GM12878 (cell line): ENCODE results near the gene ELP2. TPM values are rescaled to one million over a fixed set of nuclear protein-coding genes. Genes with fewer than 3 reads are reported as not detected.

Experiments used
- ATAC-seq: fragments of 200-7000 bp; cut with Tn5 transposase; 3 replicates; pipeline ENCODE4 v1.9.1; 2020; ENCODE audit warnings: mild to moderate bottlenecking, moderate library complexity
- BruUV-seq: library from RNA; stranded (reverse); fragments of 400-500 nt; replicated peaks from 2 replicates; lab custom pipeline; 2021; lab: Mats Ljungman, UMichigan
- CTCF ChIA-PET: fragments of 300-600 bp; sonication (Branson Sonifier 250); formaldehyde crosslinking; extraction: SDS; loops from one replicate; lab custom pipeline; 2021; ENCODE audit warnings: inconsistent platforms; lab: Yijun Ruan, JAX
- POLR2A ChIA-PET: fragments of 350-600 bp; formaldehyde crosslinking; extraction: SDS; loops from one replicate; lab custom pipeline; 2021; ENCODE audit warnings: inconsistent platforms; lab: Charles Lee
- RAD21 ChIA-PET: fragments of 300-600 bp; sonication (Branson Sonifier 250); formaldehyde crosslinking; loops from one replicate; lab custom pipeline; 2023; ENCODE audit warnings: antibody characterized with exemption; ENCODE audit not compliant: unreplicated experiment; lab: Charles Lee
- SMC1A ChIA-PET: fragments of 300-600 bp; sonication (Branson Sonifier 250); formaldehyde crosslinking; loops from one replicate; lab custom pipeline; 2023; ENCODE audit not compliant: unreplicated experiment, uncharacterized antibody; lab: Charles Lee
- DNase-seq: peaks from one replicate; pipeline ENCODE4 v3.0.0-alpha.2; 2011; ENCODE audit warnings: low read depth, low spot score
- FAIRE-seq: peaks from 3 replicates; lab custom pipeline; 2011; peaks lifted over from hg19 to GRCh38; lab: Jason Lieb, UNC
- H2AFZ ChIP-seq: 2 replicates; pipeline ENCODE4 v1.6.0; 2011; ENCODE audit warnings: low read depth, low read length, control low read depth; ENCODE audit not compliant: control insufficient read depth
- H3K27ac ChIP-seq: 2 replicates; pipeline ENCODE4 v1.5.1; 2011; ENCODE audit warnings: control low read depth; ENCODE audit not compliant: control insufficient read depth, insufficient read depth
- H3K27me3 ChIP-seq, 2 experiments: replicated peaks in 1 of 2; 2 replicates each; pipeline versions ENCODE4 v1.6.0 to v1.6.1; 2011; ENCODE audit warnings: low read length in 1 of 2; ENCODE audit not compliant: control insufficient read depth in 2 of 2, insufficient read depth in 2 of 2
- H3K36me3 ChIP-seq, 2 experiments: 2 replicates each; pipeline ENCODE4 v1.5.1; 2011; ENCODE audit warnings: low read length in 1 of 2; ENCODE audit not compliant: control insufficient read depth in 2 of 2, insufficient read depth in 2 of 2
- H3K4me1 ChIP-seq: 2 replicates; pipeline ENCODE4 v1.6.1; 2011; ENCODE audit warnings: mild to moderate bottlenecking, low read length, moderate library complexity, mixed read lengths; ENCODE audit not compliant: control insufficient read depth, insufficient read depth
- H3K4me2 ChIP-seq: 2 replicates; pipeline ENCODE4 v1.6.0; 2011; ENCODE audit warnings: control low read depth; ENCODE audit not compliant: control insufficient read depth, insufficient read depth
- H3K4me3 ChIP-seq: fragments of 200-600 bp; sonication (generic); 2 replicates; pipeline ENCODE4 v1.5.1; 2016
- H3K79me2 ChIP-seq: 2 replicates; pipeline ENCODE4 v1.6.0; 2011; ENCODE audit warnings: low read length; ENCODE audit not compliant: control insufficient read depth, insufficient read depth
- H3K9ac ChIP-seq: 2 replicates; pipeline ENCODE4 v1.8.0; 2011; ENCODE audit warnings: low read length, control low read depth, mixed read lengths; ENCODE audit not compliant: control insufficient read depth, insufficient read depth
- H3K9me3 ChIP-seq: replicated peaks from 3 replicates; pipeline ENCODE4 v1.5.1; 2011; ENCODE audit warnings: mild to moderate bottlenecking, low read length; ENCODE audit not compliant: control insufficient read depth, insufficient read depth
- H4K20me1 ChIP-seq: 2 replicates; pipeline ENCODE4 v1.6.0; 2011; ENCODE audit not compliant: control insufficient read depth, insufficient read depth
- BCL11A ChIP-seq: IDR thresholded peaks from 2 replicates; pipeline ENCODE4 v1.6.1; 2011; ENCODE audit warnings: low read depth, low read length
- CHD2 ChIP-seq: IDR thresholded peaks from 2 replicates; pipeline ENCODE4 v1.6.1; 2011; ENCODE audit warnings: low read depth, low read length, improper control_type of control experiment, borderline replicate concordance
- DPF2 ChIP-seq: fragments of 450-650 bp; IDR thresholded peaks from 2 replicates; pipeline ENCODE4 v1.6.1; 2017; ENCODE audit warnings: mild to moderate bottlenecking
- HDGF ChIP-seq: fragments of 450-650 bp; IDR thresholded peaks from 2 replicates; pipeline ENCODE4 v1.6.1; 2016; ENCODE audit warnings: antibody characterized with exemption
- IKZF2 ChIP-seq, 2 experiments: fragments of 450-650 bp; IDR thresholded peaks; 2 replicates each; pipeline ENCODE4 v1.6.1; 2017; ENCODE audit warnings: mild to moderate bottlenecking in 2 of 2, moderate library complexity in 2 of 2
- JUND ChIP-seq: IDR thresholded peaks from 2 replicates; pipeline ENCODE4 v1.6.1; 2012; ENCODE audit warnings: low read depth, mild to moderate bottlenecking, low read length, improper control_type of control experiment, moderate library complexity
- NBN ChIP-seq: fragments of 450-650 bp; IDR thresholded peaks from 2 replicates; pipeline ENCODE4 v1.6.1; 2016
- POLR2A ChIP-seq: IDR thresholded peaks from 2 replicates; pipeline ENCODE4 v1.6.1; 2011; ENCODE audit warnings: low read depth, mild to moderate bottlenecking, low read length
- POLR2AphosphoS2 ChIP-seq: IDR thresholded peaks from 2 replicates; pipeline ENCODE4 v1.6.1; 2011; ENCODE audit warnings: low read depth, mild to moderate bottlenecking, low read length, improper control_type of control experiment, moderate library complexity
- RBBP5 ChIP-seq: fragments of 200-600 bp; sonication (generic); conservative IDR thresholded peaks from 2 replicates; pipeline ENCODE4 v1.6.1; 2016
- SREBF2 ChIP-seq: IDR thresholded peaks from 2 replicates; pipeline ENCODE4 v1.6.1; 2012; ENCODE audit warnings: mild to moderate bottlenecking, low read length
- SRF ChIP-seq, 2 experiments: IDR thresholded peaks; 2 replicates each; pipeline ENCODE4 v1.6.1; 2011; ENCODE audit warnings: low read depth in 2 of 2, low read length in 2 of 2, mild to moderate bottlenecking in 1 of 2, moderate library complexity in 1 of 2
- SUZ12 ChIP-seq: fragments of 200-600 bp; sonication (generic); IDR thresholded peaks from one replicate; pipeline ENCODE4 v1.6.1; 2018; ENCODE audit warnings: antibody characterized with exemption, mild to moderate bottlenecking; ENCODE audit not compliant: unreplicated experiment
- YY1 ChIP-seq: IDR thresholded peaks from 2 replicates; pipeline ENCODE4 v1.6.1; 2011; ENCODE audit warnings: low read depth, mild to moderate bottlenecking, low read length
- ZNF384 ChIP-seq: IDR thresholded peaks from 2 replicates; pipeline ENCODE4 v1.6.1; 2012; ENCODE audit warnings: low read depth, mild to moderate bottlenecking, low read length, improper control_type of control experiment, borderline replicate concordance
- WGBS: methylation state at CpG from one replicate; pipeline ENCODE4 v1.1.6; 2016; ENCODE audit warnings: low lambda C conversion rate; ENCODE audit not compliant: insufficient replicate concordance, insufficient coverage; ENCODE audit errors: missing lambda C conversion rate; 5-methylcytosine and 5-hydroxymethylcytosine counted together
- in situ Hi-C: fragments of 300-500 bp; cut with MboI; formaldehyde crosslinking; loops from 9 replicates; pipeline ENCODE4 v1.14.3; 2018; ENCODE audit warnings: mixed read lengths
- intact Hi-C: fragments of 100-400 bp; cut with micrococcal nuclease; formaldehyde crosslinking; loops from one replicate; pipeline ENCODE4 v1.14.2; 2022; ENCODE audit not compliant: unreplicated experiment
- polyA plus RNA-seq, 11 experiments: library from polyadenylated mRNA; depleted of rRNA in 4 of 11; unstranded in 6 of 11; stranded (reverse) in 5 of 11; fragments of >200 nt; fragmentation: Nextera tagmentation in 4 of 11; fragmentation: Illumina TruSeq in 1 of 11; extraction: Ambion mirVana in 4 of 11; extraction: Trizol in 1 of 11; gene quantifications; 1 replicate in 1 of 11; 2 replicates in 10 of 11; pipeline versions ENCODE4 v1.2.1 to v1.2.3, GENCODE V29; 2011 to 2016; ENCODE audit warnings: inconsistent platforms in 2 of 11, missing spikeins in 2 of 11, low read depth in 1 of 11
- total RNA-seq, 4 experiments: library from RNA; depleted of rRNA in 3 of 4; stranded (reverse); fragments of >200 nt in 3 of 4; fragmentation: Illumina TruSeq in 1 of 4; extraction: Trizol in 1 of 4; gene quantifications; 2 replicates each; pipeline versions ENCODE4 v1.2.1 to v1.2.3, GENCODE V29; 2013 to 2021
- TF ChIP-seq, protein P1 (sequence below): IDR thresholded peaks from 2 replicates; pipeline ENCODE4 v1.6.1; 2011; ENCODE audit warnings: borderline replicate concordance, low read depth, mild to moderate bottlenecking, moderate library complexity, low read length; ENCODE audit not compliant: insufficient read depth, poor library complexity, severe bottlenecking
- TF ChIP-seq, protein P2 (sequence below): IDR thresholded peaks from 2 replicates; pipeline ENCODE4 v1.6.1; 2012; ENCODE audit warnings: low read depth, low read length, improper control_type of control experiment

ELP2 gene
- total and polyA plus RNA-seq, 10 of the 15 experiments (the other 5 are each of a cell fraction or from before 2014, with no cell fraction given), result 56.9 to 134 (median 88.5) TPM

DNA sequence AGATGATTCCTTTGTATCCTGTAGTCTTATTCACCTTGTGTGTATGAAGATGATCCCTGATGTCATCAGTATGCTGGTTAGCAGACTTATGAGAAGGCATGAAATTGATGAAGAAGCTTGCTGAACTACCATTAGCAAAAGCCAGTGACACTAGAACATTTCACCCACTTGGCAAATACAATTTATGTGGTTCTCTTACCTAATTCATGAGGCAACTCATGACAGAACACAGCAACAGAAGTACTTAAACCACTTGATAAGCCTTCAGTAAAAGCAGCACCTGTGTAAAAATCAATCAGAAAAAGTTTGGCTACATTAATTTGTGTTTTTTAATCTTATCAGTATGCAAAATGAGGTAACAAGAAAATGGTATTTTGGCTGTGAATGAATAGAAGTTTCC lies 17.4 kb upstream of the ELP2 start:
- SMC1A ChIA-PET, result no interaction called here
- no peaks in the 10 kb centered on the region for H3K4me1 ChIP-seq
- CTCF ChIA-PET, result no interaction called here

GRCh38 chr18:36114251-36114650 lies 15.4 kb upstream of the ELP2 start:
- ChIA-PET RAD21 (no interaction called here), CTCF (no interaction called here), POLR2A (no interaction called here), SMC1A (no interaction called here)
- Histone ChIP-seq H3K27ac (no peak overlapping the region), H3K4me3 (no peak overlapping the region), H3K9me3 (no peaks in the 10 kb centered on the region), H2AFZ (no peak overlapping the region), H3K4me1 (no peaks in the 10 kb centered on the region), H4K20me1 (no peaks in the 10 kb centered on the region), H3K9ac (no peak overlapping the region), H3K4me2 (no peak overlapping the region), H3K27me3 (no peaks in the 10 kb centered on the region), H3K36me3 (peaks cover 0 to 22% of the 10 kb centered on the region in 2 experiments; a peak in 3 of 4 replicates), H3K79me2 (no peaks in the 10 kb centered on the region)
- intact Hi-C loops (no loop called here), in situ Hi-C loops (no loop called here)
- TF ChIP-seq POLR2A, result no peak
- no peak for TF ChIP-seq SREBF2
- TF ChIP-seq, protein P1, sequence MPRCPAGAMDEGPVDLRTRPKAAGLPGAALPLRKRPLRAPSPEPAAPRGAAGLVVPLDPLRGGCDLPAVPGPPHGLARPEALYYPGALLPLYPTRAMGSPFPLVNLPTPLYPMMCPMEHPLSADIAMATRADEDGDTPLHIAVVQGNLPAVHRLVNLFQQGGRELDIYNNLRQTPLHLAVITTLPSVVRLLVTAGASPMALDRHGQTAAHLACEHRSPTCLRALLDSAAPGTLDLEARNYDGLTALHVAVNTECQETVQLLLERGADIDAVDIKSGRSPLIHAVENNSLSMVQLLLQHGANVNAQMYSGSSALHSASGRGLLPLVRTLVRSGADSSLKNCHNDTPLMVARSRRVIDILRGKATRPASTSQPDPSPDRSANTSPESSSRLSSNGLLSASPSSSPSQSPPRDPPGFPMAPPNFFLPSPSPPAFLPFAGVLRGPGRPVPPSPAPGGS, result no peak
- TF ChIP-seq SRF (IDR thresholded peaks at IDR 0.05; ENCODE audit: low read depth in 2 of 2, low read length in 2 of 2), result no peak
- no peak for TF ChIP-seq DPF2
- no peak for TF ChIP-seq ZNF384
- TF ChIP-seq CHD2, result no peak
- no peak for TF ChIP-seq JUND
- no peak for TF ChIP-seq SUZ12
- no peak for TF ChIP-seq NBN
- TF ChIP-seq HDGF, result no peak
- no peak for TF ChIP-seq RBBP5
- TF ChIP-seq, protein P2, sequence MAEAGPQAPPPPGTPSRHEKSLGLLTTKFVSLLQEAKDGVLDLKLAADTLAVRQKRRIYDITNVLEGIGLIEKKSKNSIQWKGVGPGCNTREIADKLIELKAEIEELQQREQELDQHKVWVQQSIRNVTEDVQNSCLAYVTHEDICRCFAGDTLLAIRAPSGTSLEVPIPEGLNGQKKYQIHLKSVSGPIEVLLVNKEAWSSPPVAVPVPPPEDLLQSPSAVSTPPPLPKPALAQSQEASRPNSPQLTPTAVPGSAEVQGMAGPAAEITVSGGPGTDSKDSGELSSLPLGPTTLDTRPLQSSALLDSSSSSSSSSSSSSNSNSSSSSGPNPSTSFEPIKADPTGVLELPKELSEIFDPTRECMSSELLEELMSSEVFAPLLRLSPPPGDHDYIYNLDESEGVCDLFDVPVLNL, result no peak
- ATAC-seq (no peak), FAIRE-seq (no peak), DNase-seq (no peak)
- no TSS peak for BruUV-seq
- WGBS, result 100% methylated on average over 4 of the region's 4 CpGs

More for the DNA sequence above, 17.4 kb upstream of the ELP2 start:
- Histone ChIP-seq H3K27me3 (no peaks in the 10 kb centered on the region), H3K27ac (no peak overlapping the region), H3K9me3 (no peaks in the 10 kb centered on the region), H2AFZ (no peak overlapping the region), H3K79me2 (no peaks in the 10 kb centered on the region), H3K4me2 (no peak overlapping the region), H3K36me3 (peaks cover 0 to 22% of the 10 kb centered on the region in 2 experiments; a peak in 3 of 4 replicates), H4K20me1 (no peaks in the 10 kb centered on the region), H3K4me3 (no peak overlapping the region), H3K9ac (no peak overlapping the region)
- intact Hi-C loops, result no loop called here
- DNase-seq, result no peak
- ChIA-PET RAD21 (interaction anchor here (0.6 kb wide), 1 partner anchor 632 kb away, joined by 3 read pairs; no protein-coding TSS in a partner anchor), POLR2A (no interaction called here)
- in situ Hi-C loops, result no loop called here
- no peak for FAIRE-seq
- no TSS peak for BruUV-seq
- no peak for ATAC-seq
- no peak for TF ChIP-seq IKZF2 (IDR thresholded peaks at IDR 0.05)
- TF ChIP-seq BCL11A, result no peak
- TF ChIP-seq, protein P2, result no peak
- no peak for TF ChIP-seq POLR2AphosphoS2
- no peak for TF ChIP-seq YY1
